G401.6 (cell line): ENCODE results near the gene ZBP1.

Experiments used
- FAIRE-seq: peaks from 2 replicates; lab custom pipeline; 2012; peaks lifted over from hg19 to GRCh38; lab: Jason Lieb, UNC

Gene ZBP1

GRCh38 chr20:57555457-57556184 lies 64.6 kb downstream of the ZBP1 start:
- no peak for FAIRE-seq
